SK-N-SH (cell line): ENCODE data around the gene PYGO2. TPM values are rescaled to one million over a fixed set of nuclear protein-coding genes. Genes with fewer than 3 reads are reported as not detected.

ENCODE experiments used
- CTCF ChIA-PET: fragments of 300-600, 350-600 bp; formaldehyde crosslinking; extraction: SDS; loops from one replicate; lab custom pipeline; 2021; lab: Yijun Ruan, JAX
- POLR2A ChIA-PET: fragments of 350-600 bp; sonication (Branson Sonifier 250); formaldehyde crosslinking; extraction: SDS; loops from one replicate; lab custom pipeline; 2020; ENCODE audit warnings: antibody characterized with exemption, inconsistent platforms; lab: Yijun Ruan, JAX
- DNase-seq: peaks from one replicate; pipeline ENCODE4 v3.0.0; 2012
- H2AFZ ChIP-seq: fragments of 200-600 bp; sonication (generic); 2 replicates; pipeline ENCODE4 v1.8.1; 2016; ENCODE audit warnings: antibody characterized with exemption, mild to moderate bottlenecking, low read depth
- H3F3A ChIP-seq: fragments of 200-600 bp; sonication (generic); replicated peaks from 2 replicates; pipeline ENCODE3; 2016; ENCODE audit warnings: antibody characterized with exemption, mild to moderate bottlenecking; ENCODE audit not compliant: insufficient read depth
- H3K27ac ChIP-seq, 2 experiments: fragments of 200-500 bp in 1 of 2; fragments of 200-600 bp in 1 of 2; sonication (Bioruptor generic) in 1 of 2; sonication (generic), shearing (Covaris generic) in 1 of 2; 2 replicates each; pipeline versions ENCODE4 v1.5.1 to v1.6.1; 2014 to 2016; ENCODE audit warnings: low read depth in 2 of 2, inconsistent platforms in 1 of 2, low read length in 1 of 2, mild to moderate bottlenecking in 1 of 2, mixed read lengths in 1 of 2
- H3K27me3 ChIP-seq: fragments of 200-600 bp; sonication (generic), shearing (Covaris generic); 2 replicates; pipeline ENCODE4 v1.6.1; 2016; ENCODE audit warnings: mixed run types; ENCODE audit not compliant: insufficient read depth
- H3K36me3 ChIP-seq, 2 experiments: fragments of 200-500 bp in 1 of 2; fragments of 200-600 bp in 1 of 2; sonication (Bioruptor generic) in 1 of 2; sonication (generic) in 1 of 2; replicated peaks in 1 of 2; 2 replicates each; pipeline versions ENCODE3 to v1.5.1; 2014 to 2016; ENCODE audit warnings: low read length in 1 of 2, mild to moderate bottlenecking in 1 of 2; ENCODE audit not compliant: insufficient read depth in 2 of 2, control insufficient read depth in 1 of 2
- H3K4me1 ChIP-seq, 2 experiments: fragments of 200-500 bp in 1 of 2; fragments of 200-600 bp in 1 of 2; sonication (Bioruptor generic) in 1 of 2; sonication (generic), shearing (Covaris generic) in 1 of 2; 2 replicates each; pipeline versions ENCODE4 v1.5.1 to v1.6.1; 2014 to 2016; ENCODE audit warnings: low read depth in 1 of 2, low read length in 1 of 2, mixed run types in 1 of 2; ENCODE audit not compliant: insufficient read depth in 2 of 2, control insufficient read depth in 1 of 2
- H3K4me2 ChIP-seq: fragments of 200-600 bp; sonication (generic), shearing (Covaris generic); 2 replicates; pipeline ENCODE4 v1.6.1; 2017; ENCODE audit warnings: mixed run types
- H3K4me3 ChIP-seq, 2 experiments: fragments of 200-500 bp in 1 of 2; fragments of 200-600 bp in 1 of 2; sonication (Bioruptor generic) in 1 of 2; sonication (generic), shearing (Covaris generic) in 1 of 2; 2 replicates each; pipeline versions ENCODE4 v1.5.1 to v1.8.1; 2014 to 2016; ENCODE audit warnings: low read depth in 2 of 2, inconsistent platforms in 1 of 2, low read length in 1 of 2, mild to moderate bottlenecking in 1 of 2, mixed read lengths in 1 of 2, moderate library complexity in 1 of 2
- H3K79me2 ChIP-seq: fragments of 200-600 bp; sonication (generic); 2 replicates; pipeline ENCODE4 v1.8.1; 2017; ENCODE audit warnings: mild to moderate bottlenecking; ENCODE audit not compliant: insufficient read depth
- H3K9ac ChIP-seq: fragments of 200-600 bp; sonication (generic); 2 replicates; pipeline ENCODE4 v1.6.1; 2017; ENCODE audit warnings: mixed run types
- H3K9me2 ChIP-seq: fragments of 200-600 bp; sonication (generic); 2 replicates; pipeline ENCODE4 v1.6.1; 2017; ENCODE audit warnings: mixed run types
- H3K9me3 ChIP-seq: fragments of 200-600 bp; sonication (generic); 2 replicates; pipeline ENCODE4 v1.6.1; 2017; ENCODE audit warnings: mixed run types, mild to moderate bottlenecking, moderate library complexity
- H4K20me1 ChIP-seq: fragments of 200-600 bp; sonication (generic); 2 replicates; pipeline ENCODE4 v1.6.1; 2017; ENCODE audit warnings: mild to moderate bottlenecking, mixed run types; ENCODE audit not compliant: insufficient read depth
- GABPA ChIP-seq: IDR thresholded peaks from 2 replicates; pipeline ENCODE4 v1.4.0; 2012; ENCODE audit warnings: low read depth, mild to moderate bottlenecking
- MAX ChIP-seq: IDR thresholded peaks from 2 replicates; pipeline ENCODE4 v1.4.0; 2012; ENCODE audit warnings: low read depth
- MEF2A ChIP-seq: IDR thresholded peaks from 2 replicates; pipeline ENCODE4 v1.4.0; 2012; ENCODE audit warnings: low read depth, borderline replicate concordance
- NFIC ChIP-seq: IDR thresholded peaks from 2 replicates; pipeline ENCODE4 v1.4.0; 2012; ENCODE audit warnings: borderline replicate concordance
- NRF1 ChIP-seq: IDR thresholded peaks from 2 replicates; pipeline ENCODE4 v1.6.1; 2012; ENCODE audit warnings: low read depth, mild to moderate bottlenecking, low read length
- PBX3 ChIP-seq: IDR thresholded peaks from 2 replicates; pipeline ENCODE4; 2012
- RAD21 ChIP-seq: IDR thresholded peaks from 2 replicates; pipeline ENCODE4 v1.6.1; 2012; ENCODE audit warnings: mild to moderate bottlenecking, low read length
- SIN3A ChIP-seq: IDR thresholded peaks from 2 replicates; pipeline ENCODE4 v1.6.1; 2012; ENCODE audit warnings: low read depth, mild to moderate bottlenecking, low read length, moderate library complexity, borderline replicate concordance
- TAF1 ChIP-seq: IDR thresholded peaks from 2 replicates; pipeline ENCODE4 v1.6.1; 2012; ENCODE audit warnings: low read depth, mild to moderate bottlenecking, low read length, moderate library complexity, borderline replicate concordance
- USF1 ChIP-seq: IDR thresholded peaks from 2 replicates; pipeline ENCODE4 v1.4.0; 2012; ENCODE audit warnings: low read depth, borderline replicate concordance
- WGBS: methylation state at CpG from one replicate; pipeline ENCODE4 v1.1.6; 2017; ENCODE audit warnings: low lambda C conversion rate; 5-methylcytosine and 5-hydroxymethylcytosine counted together
- polyA plus RNA-seq, 3 experiments: library from polyadenylated mRNA; depleted of rRNA; stranded (reverse); fragments of >200 nt; gene quantifications; 2 replicates each; pipeline ENCODE4 v1.2.3, GENCODE V29; 2012

PYGO2 gene
- polyA plus RNA-seq, 1 of the 3 experiments (the other 2 are of a cell fraction) = 23.3 TPM

- H4K20me1 ChIP-seq = no peaks in the 10 kb centered on the region
- peaks cover 0 to 9% of the 10 kb centered on the region in 2 experiments; a peak in 1 of 4 replicates for H3K4me1 ChIP-seq
- 88% methylated on average over 10 of the region's 11 CpGs for WGBS
- CTCF ChIA-PET = interaction anchor here (0.9 to 4.9 kb wide), 7 partner anchors 14 to 389 kb away, joined by 3 to 20 read pairs (median 4); partner anchors contain the start of genes ADAM15 and PYGO2
- H3K79me2 ChIP-seq = no peaks in the 10 kb centered on the region
- H3K27ac ChIP-seq = no peak overlapping the region
- no peaks in the 10 kb centered on the region for H3K27me3 ChIP-seq
- DNase-seq = no peak
- POLR2A ChIA-PET = no interaction called here
- peaks cover 7% of the 10 kb centered on the region for H3F3A ChIP-seq
- H3K4me3 ChIP-seq = no peak overlapping the region
- no peaks in the 10 kb centered on the region for H3K9me2 ChIP-seq
- TF ChIP-seq NFIC (no peak), GABPA (no peak), TAF1 (no peak), PBX3 (no peak), MAX (no peak), NRF1 (no peak)
- H3K9ac ChIP-seq = no peak overlapping the region
- H2AFZ ChIP-seq = no peak overlapping the region
- H3K36me3 ChIP-seq = peaks cover 0 to 30% of the 10 kb centered on the region in 2 experiments
- no peak overlapping the region for H3K4me2 ChIP-seq
- H3K9me3 ChIP-seq = no peaks in the 10 kb centered on the region
Measured at GRCh38 chr1:154948079-154948478, 13.5 kb downstream of the PYGO2 start.

- TF ChIP-seq SIN3A = no peak
- no peak for TF ChIP-seq MEF2A
- TF ChIP-seq MAX = no peak
- TF ChIP-seq USF1 = no peak
- no peak for TF ChIP-seq RAD21
- Histone ChIP-seq H3F3A (peaks cover 7% of the 10 kb centered on the region), H3K36me3 (peaks cover 0 to 25% of the 10 kb centered on the region in 2 experiments), H3K4me1 (peaks cover 0 to 11% of the 10 kb centered on the region in 2 experiments; a peak in 1 of 4 replicates), H4K20me1 (no peaks in the 10 kb centered on the region), H3K4me3 (no peak overlapping the region), H3K27ac (no peak overlapping the region), H3K27me3 (no peaks in the 10 kb centered on the region), H3K9me3 (no peaks in the 10 kb centered on the region), H3K9me2 (no peaks in the 10 kb centered on the region), H3K79me2 (no peaks in the 10 kb centered on the region), H3K9ac (no peak overlapping the region), H2AFZ (no peak overlapping the region), H3K4me2 (no peak overlapping the region)
- POLR2A ChIA-PET = interaction anchor here (2.8 kb wide), 1 partner anchor 9 kb away, joined by 10 read pairs; the partner anchor contains the start of gene PBXIP1
- 85% methylated on average over 15 of the region's 17 CpGs for WGBS
- CTCF ChIA-PET = interaction anchor here (0.8 to 4.9 kb wide), 14 partner anchors 10 to 465 kb away, joined by 3 to 21 read pairs (median 4); partner anchors contain the start of genes PMVK and PYGO2
- no peak for DNase-seq
Measured at GRCh38 chr1:154945962-154946850, 15.4 kb downstream of the PYGO2 start.
